ENCODE measurements around the gene POU2F3.

POU2F3 gene

DNA sequence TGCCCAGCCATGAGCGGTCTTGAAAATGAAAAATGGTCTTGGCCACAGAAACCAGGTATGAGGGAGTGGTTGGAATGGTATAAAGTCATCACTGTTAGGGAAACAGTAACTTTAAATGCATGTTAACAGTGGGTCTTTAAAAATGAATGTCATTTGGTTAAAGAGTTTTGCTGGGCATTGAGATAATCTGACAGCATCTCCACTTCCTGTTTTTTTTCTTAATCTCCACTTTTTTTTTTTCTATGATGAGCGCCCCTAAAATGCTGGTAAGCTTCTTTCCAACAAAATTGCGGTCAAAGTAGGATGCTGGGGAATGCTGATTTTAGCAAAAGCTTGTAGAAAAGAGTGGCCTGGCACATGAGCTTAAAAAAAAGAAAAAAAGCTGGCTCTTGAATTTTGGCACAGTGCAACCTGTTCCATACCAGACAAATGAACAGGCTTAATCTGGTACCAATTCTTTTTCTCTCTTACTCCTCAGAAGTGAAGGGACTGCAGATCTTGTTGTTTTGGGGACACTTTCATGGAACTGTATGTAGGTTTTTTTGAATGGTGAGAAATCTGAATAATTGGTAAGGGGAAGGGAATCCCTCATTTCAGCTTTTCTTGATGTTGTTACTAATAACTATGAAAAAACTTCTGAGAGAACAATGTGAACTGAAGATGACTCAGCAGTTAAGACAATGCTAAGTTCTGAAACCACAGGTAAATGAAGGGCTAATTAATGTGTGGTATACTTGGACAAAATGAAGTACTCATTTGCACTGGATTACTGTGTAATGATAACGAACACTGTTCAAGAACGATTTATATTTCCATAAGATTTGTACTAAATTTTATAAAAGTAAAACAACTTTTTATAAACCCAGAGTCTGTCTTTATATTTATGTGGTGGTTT lies 93.1 kb downstream of the POU2F3 start:
- H3K36me3 ChIP-seq (ENCODE audit: control insufficient read depth, insufficient read depth, low read length) = no peaks in the 10 kb centered on the region
- H3K18ac ChIP-seq (ENCODE audit: low read length) = no peak overlapping the region
- H3K79me1 ChIP-seq (ENCODE audit: low read length) = peaks cover 6% of the 10 kb centered on the region
- H3K27ac ChIP-seq (ENCODE audit: low read depth, low read length) = no peak overlapping the region
- H3K9ac ChIP-seq (ENCODE audit: low read length) = no peak overlapping the region
- H4K8ac ChIP-seq (ENCODE audit: low read depth, low read length) = no peak overlapping the region
- WGBS (ENCODE audit: extremely low coverage, insufficient coverage, low lambda C conversion rate) = no CpG with 5 or more reads among the region's 5 CpGs
- H3K56ac ChIP-seq (ENCODE audit: low read length) = no peak overlapping the region
- no peak overlapping the region for H2AK5ac ChIP-seq (ENCODE audit: low read length)
- no peak overlapping the region for H2BK5ac ChIP-seq (ENCODE audit: low read length)
- no peak overlapping the region for H4K5ac ChIP-seq (ENCODE audit: low read length)
- no peak overlapping the region for H2BK15ac ChIP-seq (replicated peaks; ENCODE audit: low read depth)
- peaks cover 3% of the 10 kb centered on the region for H3K4me1 ChIP-seq (ENCODE audit: control insufficient read depth, low read depth, low read length)
- no peak overlapping the region for H3K4me3 ChIP-seq (ENCODE audit: low read length)
- peaks cover 12% of the 10 kb centered on the region for H3K79me2 ChIP-seq (ENCODE audit: control insufficient read depth, insufficient read depth, low read length)
- no peak overlapping the region for H3K4me2 ChIP-seq (ENCODE audit: low read length)
- no peak overlapping the region for H2BK120ac ChIP-seq (ENCODE audit: low read depth, low read length)
- no peaks in the 10 kb centered on the region for H3K27me3 ChIP-seq (ENCODE audit: insufficient read depth, low read length, poor library complexity)
- no peak overlapping the region for H3K23ac ChIP-seq (ENCODE audit: low read length)
- DNase-seq = no peak
- H3K4ac ChIP-seq (ENCODE audit: low read depth, low read length) = no peak overlapping the region

DNA sequence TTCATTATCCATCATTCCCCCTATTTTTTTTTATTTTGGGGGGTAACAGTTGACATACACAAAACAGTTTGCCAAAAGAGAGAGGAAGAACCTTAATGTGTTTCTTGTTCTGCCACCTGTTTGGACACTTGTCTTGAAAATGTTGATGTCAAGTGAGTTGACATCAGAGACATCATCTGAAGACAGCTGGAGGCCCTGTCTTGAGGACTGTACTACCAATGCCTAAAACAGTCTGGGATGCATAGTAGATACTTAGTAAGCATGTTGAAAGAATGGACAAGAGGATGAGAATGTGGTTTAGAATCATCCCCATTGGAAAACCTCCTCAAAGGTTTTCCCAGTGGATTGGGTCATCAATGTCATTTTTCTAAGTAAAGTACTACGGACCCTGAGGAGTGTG lies 93.9 kb downstream of the POU2F3 start:
- Histone ChIP-seq H3K56ac (ENCODE audit: low read length) (no peak overlapping the region), H3K79me1 (ENCODE audit: low read length) (peaks cover 6% of the 10 kb centered on the region), H3K27ac (ENCODE audit: low read depth, low read length) (no peak overlapping the region), H3K4me2 (ENCODE audit: low read length) (no peak overlapping the region), H3K18ac (ENCODE audit: low read length) (no peak overlapping the region), H3K4me3 (ENCODE audit: low read length) (no peak overlapping the region), H3K4me1 (ENCODE audit: control insufficient read depth, low read depth, low read length) (peaks cover 3% of the 10 kb centered on the region), H3K36me3 (ENCODE audit: control insufficient read depth, insufficient read depth, low read length) (no peaks in the 10 kb centered on the region), H4K8ac (ENCODE audit: low read depth, low read length) (no peak overlapping the region), H3K79me2 (ENCODE audit: control insufficient read depth, insufficient read depth, low read length) (peaks cover 15% of the 10 kb centered on the region), H3K23ac (ENCODE audit: low read length) (no peak overlapping the region), H3K9ac (ENCODE audit: low read length) (no peak overlapping the region), H2BK120ac (ENCODE audit: low read depth, low read length) (no peak overlapping the region), H2AK5ac (ENCODE audit: low read length) (no peak overlapping the region), H2BK15ac (replicated peaks; ENCODE audit: low read depth) (no peak overlapping the region), H3K27me3 (ENCODE audit: insufficient read depth, low read length, poor library complexity) (no peaks in the 10 kb centered on the region), H2BK5ac (ENCODE audit: low read length) (no peak overlapping the region), H3K4ac (ENCODE audit: low read depth, low read length) (no peak overlapping the region), H4K5ac (ENCODE audit: low read length) (no peak overlapping the region)
- WGBS (ENCODE audit: extremely low coverage, insufficient coverage, low lambda C conversion rate) = no CpG with 5 or more reads among the region's 1 CpG
- no peak for DNase-seq

DNA sequence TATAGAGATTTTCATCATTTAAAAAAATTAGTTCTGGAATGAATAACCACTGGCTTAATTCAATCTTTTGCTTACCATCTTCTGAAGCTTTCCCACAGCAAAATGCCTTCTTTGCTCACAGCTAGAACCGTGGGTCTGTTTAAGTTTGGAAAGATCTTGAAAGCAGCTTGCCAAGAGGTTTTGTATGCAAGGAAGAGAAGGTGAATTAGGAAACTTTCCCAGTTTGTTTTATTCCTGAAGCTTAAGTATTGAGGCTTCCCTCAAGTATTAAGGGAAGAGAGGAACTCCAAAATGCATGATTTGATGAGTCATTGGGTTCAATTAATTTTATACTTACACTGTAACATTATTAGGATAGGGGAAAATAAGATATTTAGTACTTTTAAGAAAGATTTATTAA lies 94.4 kb downstream of the POU2F3 start:
- Histone ChIP-seq H2BK5ac (ENCODE audit: low read length) (no peak overlapping the region), H2AK5ac (ENCODE audit: low read length) (no peak overlapping the region), H2BK120ac (ENCODE audit: low read depth, low read length) (no peak overlapping the region), H3K9ac (ENCODE audit: low read length) (no peak overlapping the region), H3K36me3 (ENCODE audit: control insufficient read depth, insufficient read depth, low read length) (no peaks in the 10 kb centered on the region), H4K5ac (ENCODE audit: low read length) (no peak overlapping the region), H4K8ac (ENCODE audit: low read depth, low read length) (no peak overlapping the region), H3K4me3 (ENCODE audit: low read length) (no peak overlapping the region), H3K23ac (ENCODE audit: low read length) (no peak overlapping the region), H2BK15ac (replicated peaks; ENCODE audit: low read depth) (no peak overlapping the region), H3K27ac (ENCODE audit: low read depth, low read length) (no peak overlapping the region), H3K79me1 (ENCODE audit: low read length) (peaks cover 6% of the 10 kb centered on the region), H3K4me2 (ENCODE audit: low read length) (no peak overlapping the region), H3K18ac (ENCODE audit: low read length) (no peak overlapping the region), H3K56ac (ENCODE audit: low read length) (no peak overlapping the region), H3K4ac (ENCODE audit: low read depth, low read length) (no peak overlapping the region), H3K4me1 (ENCODE audit: control insufficient read depth, low read depth, low read length) (peaks cover 3% of the 10 kb centered on the region), H3K27me3 (ENCODE audit: insufficient read depth, low read length, poor library complexity) (no peaks in the 10 kb centered on the region), H3K79me2 (ENCODE audit: control insufficient read depth, insufficient read depth, low read length) (peaks cover 16% of the 10 kb centered on the region)
- WGBS (ENCODE audit: extremely low coverage, insufficient coverage, low lambda C conversion rate) = no CpG with 5 or more reads among the region's 1 CpG
- DNase-seq = no peak

DNA sequence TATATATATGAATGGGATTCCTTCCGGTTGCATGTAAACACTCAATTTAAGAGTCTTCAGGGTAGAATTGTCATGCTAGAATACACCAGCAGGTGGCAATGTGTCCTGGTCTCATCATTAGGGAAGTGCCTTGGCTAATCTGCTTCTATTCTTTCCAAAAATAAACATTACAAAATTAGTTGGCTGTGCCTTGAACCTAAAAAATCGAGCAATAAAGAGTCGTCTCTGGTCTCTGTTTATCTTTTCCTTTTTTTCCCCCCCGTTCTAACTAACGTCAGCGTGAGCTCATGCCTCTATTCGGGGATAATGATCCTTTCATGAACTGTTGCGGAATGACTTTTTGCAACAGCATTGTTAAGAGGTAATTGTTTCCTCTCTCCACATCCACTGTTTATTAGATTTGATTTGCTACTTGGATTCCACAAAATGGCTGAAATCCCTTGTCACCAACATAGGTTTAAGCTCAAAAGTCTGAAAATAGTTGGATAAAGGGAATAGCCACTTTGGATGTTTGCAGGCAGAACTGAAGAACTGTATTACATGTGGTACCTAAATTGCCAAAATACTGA lies 95.0 kb downstream of the POU2F3 start:
- H3K23ac ChIP-seq (ENCODE audit: low read length) = no peak overlapping the region
- H3K4me2 ChIP-seq (ENCODE audit: low read length) = peak overlapping the region; percentile 66
- H3K4me3 ChIP-seq (ENCODE audit: low read length) = no peak overlapping the region
- no peak overlapping the region for H4K8ac ChIP-seq (ENCODE audit: low read depth, low read length)
- peak; percentile 75 for DNase-seq
- H2BK5ac ChIP-seq (ENCODE audit: low read length) = no peak overlapping the region
- H4K5ac ChIP-seq (ENCODE audit: low read length) = no peak overlapping the region
- H3K79me2 ChIP-seq (ENCODE audit: control insufficient read depth, insufficient read depth, low read length) = peaks cover 22% of the 10 kb centered on the region
- H3K36me3 ChIP-seq (ENCODE audit: control insufficient read depth, insufficient read depth, low read length) = no peaks in the 10 kb centered on the region
- WGBS (ENCODE audit: extremely low coverage, insufficient coverage, low lambda C conversion rate) = no CpG with 5 or more reads among the region's 8 CpGs
- no peak overlapping the region for H3K4ac ChIP-seq (ENCODE audit: low read depth, low read length)
- H2AK5ac ChIP-seq (ENCODE audit: low read length) = no peak overlapping the region
- peaks cover 6% of the 10 kb centered on the region for H3K4me1 ChIP-seq (ENCODE audit: control insufficient read depth, low read depth, low read length)
- H2BK15ac ChIP-seq (replicated peaks; ENCODE audit: low read depth) = no peak overlapping the region
- H2BK120ac ChIP-seq (ENCODE audit: low read depth, low read length) = no peak overlapping the region
- no peak overlapping the region for H3K27ac ChIP-seq (ENCODE audit: low read depth, low read length)
- H3K9ac ChIP-seq (ENCODE audit: low read length) = peak overlapping the region; percentile 68
- H3K56ac ChIP-seq (ENCODE audit: low read length) = no peak overlapping the region
- H3K27me3 ChIP-seq (ENCODE audit: insufficient read depth, low read length, poor library complexity) = no peaks in the 10 kb centered on the region
- H3K79me1 ChIP-seq (ENCODE audit: low read length) = peaks cover 8% of the 10 kb centered on the region
- no peak overlapping the region for H3K18ac ChIP-seq (ENCODE audit: low read length)

DNA sequence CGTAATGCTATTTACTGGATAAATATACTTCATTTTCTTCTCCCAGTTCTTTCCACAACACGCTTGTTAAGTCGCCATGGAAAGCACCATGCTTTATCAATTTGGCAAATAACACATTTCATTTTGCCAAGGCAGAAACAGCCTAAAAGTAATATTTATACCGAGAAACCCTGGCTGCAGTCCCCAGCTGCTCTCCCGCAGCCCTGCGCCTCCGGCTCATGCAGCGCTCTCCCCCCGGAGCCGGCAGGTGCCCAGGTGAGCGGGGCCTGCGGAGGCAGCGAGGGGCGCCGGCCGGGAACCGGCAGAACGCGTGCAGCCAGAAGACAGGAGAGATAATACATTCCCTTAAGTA lies 95.6 kb downstream of the POU2F3 start:
- peak overlapping the region; percentile 80 for H3K56ac ChIP-seq (ENCODE audit: low read length)
- H2BK15ac ChIP-seq (replicated peaks; ENCODE audit: low read depth) = no peak overlapping the region
- peak overlapping the region; percentile 68 for H3K9ac ChIP-seq (ENCODE audit: low read length)
- peak overlapping the region; percentile 78 for H3K18ac ChIP-seq (ENCODE audit: low read length)
- H4K5ac ChIP-seq (ENCODE audit: low read length) = no peak overlapping the region
- H3K79me2 ChIP-seq (ENCODE audit: control insufficient read depth, insufficient read depth, low read length) = peaks cover 24% of the 10 kb centered on the region
- no peak overlapping the region for H2AK5ac ChIP-seq (ENCODE audit: low read length)
- peak overlapping the region; percentile 75 for H3K4ac ChIP-seq (ENCODE audit: low read depth, low read length)
- peak overlapping the region; percentile 92 for H3K27ac ChIP-seq (ENCODE audit: low read depth, low read length)
- peaks cover 6% of the 10 kb centered on the region for H3K4me1 ChIP-seq (ENCODE audit: control insufficient read depth, low read depth, low read length)
- peaks cover 8% of the 10 kb centered on the region for H3K79me1 ChIP-seq (ENCODE audit: low read length)
- H4K8ac ChIP-seq (ENCODE audit: low read depth, low read length) = no peak overlapping the region
- no peak overlapping the region for H2BK5ac ChIP-seq (ENCODE audit: low read length)
- H3K4me3 ChIP-seq (ENCODE audit: low read length) = peak overlapping the region; percentile 58
- DNase-seq = no peak
- H2BK120ac ChIP-seq (ENCODE audit: low read depth, low read length) = no peak overlapping the region
- H3K23ac ChIP-seq (ENCODE audit: low read length) = no peak overlapping the region
- H3K27me3 ChIP-seq (ENCODE audit: insufficient read depth, low read length, poor library complexity) = no peaks in the 10 kb centered on the region
- WGBS (ENCODE audit: extremely low coverage, insufficient coverage, low lambda C conversion rate) = no CpG with 5 or more reads among the region's 19 CpGs
- H3K4me2 ChIP-seq (ENCODE audit: low read length) = peak overlapping the region; percentile 66
- no peaks in the 10 kb centered on the region for H3K36me3 ChIP-seq (ENCODE audit: control insufficient read depth, insufficient read depth, low read length)

Data from mesendoderm (in vitro differentiated cells).